ENCODE measurements around the gene LONP2.

Gene LONP2

GRCh38 chr16:48223490-48223889, 20.6 kb upstream of the LONP2 start:
- H3K27ac ChIP-seq: no peak overlapping the region
- no peak for TF ChIP-seq ZFX (IDR thresholded peaks at IDR 0.05)

DNA sequence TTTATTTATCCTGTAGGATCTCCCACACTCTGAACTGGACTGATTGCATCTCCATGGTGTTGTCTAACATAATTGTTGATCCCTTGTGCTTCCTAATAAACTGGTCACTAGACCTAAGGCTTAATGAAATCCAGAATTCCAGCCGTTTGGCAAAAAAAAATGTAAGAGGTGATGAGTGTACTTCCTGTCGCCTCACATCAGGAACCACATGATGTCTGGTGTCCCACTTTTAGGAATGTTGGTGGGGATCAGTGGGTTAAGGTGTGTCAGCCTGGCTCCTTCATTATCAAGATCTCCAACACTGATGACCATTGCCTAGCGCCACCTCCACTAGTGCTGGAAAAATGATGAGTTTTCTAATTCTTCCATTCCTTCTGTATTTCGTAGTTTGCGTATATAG, 18.6 kb upstream of the LONP2 start:
- no peak overlapping the region for H3K27ac ChIP-seq

GRCh38 chr16:48231727-48232492, 12.2 kb upstream of the LONP2 start:
- peak; percentile 22; the same call in 1 of the 2 replicates for TF ChIP-seq CTCF (conservative IDR thresholded peaks at IDR 0.05)
- TF ChIP-seq ZFX (IDR thresholded peaks at IDR 0.05): no peak
- no peak overlapping the region for H3K27ac ChIP-seq

More for the DNA sequence above, 18.6 kb upstream of the LONP2 start:
- TF ChIP-seq ZFX (IDR thresholded peaks at IDR 0.05) (no peak), CTCF (conservative IDR thresholded peaks at IDR 0.05) (no peak)

DNA sequence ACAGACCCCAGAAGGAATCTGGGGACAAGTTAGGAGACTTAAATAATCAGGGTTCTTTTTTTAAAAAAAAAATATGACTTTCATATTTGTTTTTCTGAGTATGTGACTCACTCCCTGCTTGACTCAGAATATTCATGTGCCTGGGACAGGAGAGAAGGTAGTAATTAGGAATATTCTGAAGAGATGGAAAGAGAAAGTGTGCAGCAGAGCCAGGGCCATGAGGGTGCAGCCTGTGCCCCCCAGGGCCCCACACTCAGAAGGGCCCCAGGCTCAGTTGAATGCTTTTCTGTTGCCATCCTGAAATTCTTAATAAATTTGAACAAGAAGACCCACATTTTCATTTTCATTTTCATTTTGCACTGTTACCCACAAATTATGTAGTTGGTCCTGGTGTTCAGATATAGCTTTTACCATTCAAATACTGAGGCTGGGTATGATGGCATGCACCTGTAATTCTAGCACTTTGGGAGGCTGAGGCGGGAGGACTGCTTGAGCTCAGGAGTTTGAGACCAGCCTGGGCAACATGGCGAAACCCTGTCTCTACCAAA, 11.5 kb upstream of the LONP2 start:
- H3K27ac ChIP-seq: no peak overlapping the region
- TF ChIP-seq ZFX (IDR thresholded peaks at IDR 0.05): no peak
- no peak for TF ChIP-seq CTCF (conservative IDR thresholded peaks at IDR 0.05)

DNA sequence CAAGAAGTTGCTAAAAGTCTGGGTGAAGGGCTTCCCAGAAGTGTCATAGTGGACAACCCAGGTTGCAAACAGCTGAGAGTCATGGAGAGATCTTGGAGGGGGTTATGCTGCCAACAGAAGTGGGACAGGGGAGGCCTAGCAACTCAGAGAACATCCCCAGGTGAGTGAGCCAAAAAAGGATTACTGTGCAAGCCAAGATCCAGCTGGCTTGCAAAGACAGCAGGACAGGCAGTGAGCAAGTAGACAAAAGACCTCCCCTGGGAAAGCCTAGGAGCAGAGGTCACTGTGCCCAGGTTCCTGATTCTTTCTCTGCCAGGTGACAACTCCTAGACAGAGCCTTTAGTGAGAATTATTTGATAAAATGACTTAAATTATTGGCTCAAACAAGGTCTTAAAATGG, 9.5 kb upstream of the LONP2 start:
- H3K27ac ChIP-seq: peak overlapping the region; percentile 35
- TF ChIP-seq CTCF (conservative IDR thresholded peaks at IDR 0.05): no peak
- no peak for TF ChIP-seq ZFX (IDR thresholded peaks at IDR 0.05)

GRCh38 chr16:48235058-48235555, 9.0 kb upstream of the LONP2 start:
- TF ChIP-seq ZFX (IDR thresholded peaks at IDR 0.05): no peak
- TF ChIP-seq CTCF (conservative IDR thresholded peaks at IDR 0.05): no peak

GRCh38 chr16:48235556-48236136, 8.5 kb upstream of the LONP2 start:
- TF ChIP-seq ZFX (IDR thresholded peaks at IDR 0.05): no peak
- TF ChIP-seq CTCF (conservative IDR thresholded peaks at IDR 0.05): no peak
- H3K27ac ChIP-seq: peak overlapping the region; percentile 61

More at GRCh38 chr16:48235058-48235555, 9.0 kb upstream of the LONP2 start:
- peak overlapping the region; percentile 61 for H3K27ac ChIP-seq
